ENCODE results near the gene POLR3A.

The POLR3A gene

GRCh38 chr10:78035025-78035424, 5.7 kb upstream of the POLR3A start:
- H3K4me3 ChIP-seq (ENCODE audit: low read depth, low read length) = peak overlapping the region; percentile 93
- no peak for TF ChIP-seq POLR2A (IDR thresholded peaks at IDR 0.05; ENCODE audit: extremely low read depth, insufficient read length)
- no peak for TF ChIP-seq MYC (IDR thresholded peaks at IDR 0.05; ENCODE audit: low read depth, low read length)
- TF ChIP-seq MAX (IDR thresholded peaks at IDR 0.05; ENCODE audit: low read depth, low read length) = no peak
- no peak for TF ChIP-seq CTCF (IDR thresholded peaks at IDR 0.05; ENCODE audit: low read depth, low read length)
- no peak for DNase-seq (ENCODE audit: low read depth)

GRCh38 chr10:78033637-78034470, 4.5 kb upstream of the POLR3A start, which contains the start of gene RPS24:
Gene RPS24, plus strand, starts transcription at chr10:78033863. Its CDS starts 39 bp downstream, at chr10:78033902.
- peak; percentile 90; the same call in 1 of the 2 replicates for TF ChIP-seq MAX (IDR thresholded peaks at IDR 0.05; ENCODE audit: low read depth, low read length)
- TF ChIP-seq POLR2A (IDR thresholded peaks at IDR 0.05; ENCODE audit: extremely low read depth, insufficient read length) = peak; percentile 98
- peak; percentile 97 for TF ChIP-seq MYC (IDR thresholded peaks at IDR 0.05; ENCODE audit: low read depth, low read length)
- no peak for TF ChIP-seq CTCF (IDR thresholded peaks at IDR 0.05; ENCODE audit: low read depth, low read length)
- peak; percentile 99 for DNase-seq (ENCODE audit: low read depth)
- H3K4me3 ChIP-seq (ENCODE audit: low read depth, low read length) = peak within 1 kb of the TSS; percentile 93

GRCh38 chr10:78033387-78033636, 4.0 kb upstream of the POLR3A start:
- DNase-seq (ENCODE audit: low read depth) = no peak
- TF ChIP-seq MAX (IDR thresholded peaks at IDR 0.05; ENCODE audit: low read depth, low read length) = no peak
- TF ChIP-seq POLR2A (IDR thresholded peaks at IDR 0.05; ENCODE audit: extremely low read depth, insufficient read length) = no peak
- no peak for TF ChIP-seq CTCF (IDR thresholded peaks at IDR 0.05; ENCODE audit: low read depth, low read length)
- TF ChIP-seq MYC (IDR thresholded peaks at IDR 0.05; ENCODE audit: low read depth, low read length) = no peak
- H3K4me3 ChIP-seq (ENCODE audit: low read depth, low read length) = peak overlapping the region; percentile 93

GRCh38 chr10:78028438-78029268, 662 bp downstream of the POLR3A start:
- TF ChIP-seq CTCF (IDR thresholded peaks at IDR 0.05; ENCODE audit: low read depth, low read length) (peak; percentile 24), MAX (IDR thresholded peaks at IDR 0.05; ENCODE audit: low read depth, low read length) (no peak)
- peak; percentile 40 for DNase-seq (ENCODE audit: low read depth)
- H3K4me3 ChIP-seq (ENCODE audit: low read depth, low read length) = peak overlapping the region; percentile 99

GRCh38 chr10:78025685-78026364, 3.5 kb downstream of the POLR3A start:
- no peak for DNase-seq (ENCODE audit: low read depth)
- TF ChIP-seq MYC (IDR thresholded peaks at IDR 0.05; ENCODE audit: low read depth, low read length) (no peak), CTCF (IDR thresholded peaks at IDR 0.05; ENCODE audit: low read depth, low read length) (no peak), POLR2A (IDR thresholded peaks at IDR 0.05; ENCODE audit: extremely low read depth, insufficient read length) (no peak), MAX (IDR thresholded peaks at IDR 0.05; ENCODE audit: low read depth, low read length) (no peak)
- no peak overlapping the region for H3K4me3 ChIP-seq (ENCODE audit: low read depth, low read length)

Measured in NB4 (cell line).